SK-N-SH (cell line): ENCODE results near the gene MTHFD2L. TPM values are rescaled to one million over a fixed set of nuclear protein-coding genes. Genes with fewer than 3 reads are reported as not detected.

Source experiments
- CTCF ChIA-PET: fragments of 300-600, 350-600 bp; formaldehyde crosslinking; extraction: SDS; loops from one replicate; lab custom pipeline; 2021; lab: Yijun Ruan, JAX
- POLR2A ChIA-PET: fragments of 350-600 bp; sonication (Branson Sonifier 250); formaldehyde crosslinking; extraction: SDS; loops from one replicate; lab custom pipeline; 2020; ENCODE audit warnings: antibody characterized with exemption, inconsistent platforms; lab: Yijun Ruan, JAX
- DNase-seq: peaks from one replicate; pipeline ENCODE4 v3.0.0; 2012
- H2AFZ ChIP-seq: fragments of 200-600 bp; sonication (generic); 2 replicates; pipeline ENCODE4 v1.8.1; 2016; ENCODE audit warnings: antibody characterized with exemption, mild to moderate bottlenecking, low read depth
- H3F3A ChIP-seq: fragments of 200-600 bp; sonication (generic); replicated peaks from 2 replicates; pipeline ENCODE3; 2016; ENCODE audit warnings: antibody characterized with exemption, mild to moderate bottlenecking; ENCODE audit not compliant: insufficient read depth
- H3K27ac ChIP-seq, 2 experiments: fragments of 200-500 bp in 1 of 2; fragments of 200-600 bp in 1 of 2; sonication (Bioruptor generic) in 1 of 2; sonication (generic), shearing (Covaris generic) in 1 of 2; 2 replicates each; pipeline versions ENCODE4 v1.5.1 to v1.6.1; 2014 to 2016; ENCODE audit warnings: low read depth in 2 of 2, inconsistent platforms in 1 of 2, low read length in 1 of 2, mild to moderate bottlenecking in 1 of 2, mixed read lengths in 1 of 2
- H3K27me3 ChIP-seq: fragments of 200-600 bp; sonication (generic), shearing (Covaris generic); 2 replicates; pipeline ENCODE4 v1.6.1; 2016; ENCODE audit warnings: mixed run types; ENCODE audit not compliant: insufficient read depth
- H3K36me3 ChIP-seq, 2 experiments: fragments of 200-500 bp in 1 of 2; fragments of 200-600 bp in 1 of 2; sonication (Bioruptor generic) in 1 of 2; sonication (generic) in 1 of 2; replicated peaks in 1 of 2; 2 replicates each; pipeline versions ENCODE3 to v1.5.1; 2014 to 2016; ENCODE audit warnings: low read length in 1 of 2, mild to moderate bottlenecking in 1 of 2; ENCODE audit not compliant: insufficient read depth in 2 of 2, control insufficient read depth in 1 of 2
- H3K4me1 ChIP-seq, 2 experiments: fragments of 200-500 bp in 1 of 2; fragments of 200-600 bp in 1 of 2; sonication (Bioruptor generic) in 1 of 2; sonication (generic), shearing (Covaris generic) in 1 of 2; 2 replicates each; pipeline versions ENCODE4 v1.5.1 to v1.6.1; 2014 to 2016; ENCODE audit warnings: low read depth in 1 of 2, low read length in 1 of 2, mixed run types in 1 of 2; ENCODE audit not compliant: insufficient read depth in 2 of 2, control insufficient read depth in 1 of 2
- H3K4me2 ChIP-seq: fragments of 200-600 bp; sonication (generic), shearing (Covaris generic); 2 replicates; pipeline ENCODE4 v1.6.1; 2017; ENCODE audit warnings: mixed run types
- H3K4me3 ChIP-seq, 2 experiments: fragments of 200-500 bp in 1 of 2; fragments of 200-600 bp in 1 of 2; sonication (Bioruptor generic) in 1 of 2; sonication (generic), shearing (Covaris generic) in 1 of 2; 2 replicates each; pipeline versions ENCODE4 v1.5.1 to v1.8.1; 2014 to 2016; ENCODE audit warnings: low read depth in 2 of 2, inconsistent platforms in 1 of 2, low read length in 1 of 2, mild to moderate bottlenecking in 1 of 2, mixed read lengths in 1 of 2, moderate library complexity in 1 of 2
- H3K79me2 ChIP-seq: fragments of 200-600 bp; sonication (generic); 2 replicates; pipeline ENCODE4 v1.8.1; 2017; ENCODE audit warnings: mild to moderate bottlenecking; ENCODE audit not compliant: insufficient read depth
- H3K9ac ChIP-seq: fragments of 200-600 bp; sonication (generic); 2 replicates; pipeline ENCODE4 v1.6.1; 2017; ENCODE audit warnings: mixed run types
- H3K9me2 ChIP-seq: fragments of 200-600 bp; sonication (generic); 2 replicates; pipeline ENCODE4 v1.6.1; 2017; ENCODE audit warnings: mixed run types
- H3K9me3 ChIP-seq: fragments of 200-600 bp; sonication (generic); 2 replicates; pipeline ENCODE4 v1.6.1; 2017; ENCODE audit warnings: mixed run types, mild to moderate bottlenecking, moderate library complexity
- H4K20me1 ChIP-seq: fragments of 200-600 bp; sonication (generic); 2 replicates; pipeline ENCODE4 v1.6.1; 2017; ENCODE audit warnings: mild to moderate bottlenecking, mixed run types; ENCODE audit not compliant: insufficient read depth
- ELF1 ChIP-seq: IDR thresholded peaks from 2 replicates; pipeline ENCODE4 v1.4.0; 2012
- FOSL2 ChIP-seq: IDR thresholded peaks from 2 replicates; pipeline ENCODE4 v1.4.0; 2012; ENCODE audit warnings: low read depth, mild to moderate bottlenecking, moderate library complexity, borderline replicate concordance
- FOXM1 ChIP-seq: IDR thresholded peaks from 2 replicates; pipeline ENCODE4 v1.4.0; 2012; ENCODE audit warnings: low read depth, mild to moderate bottlenecking
- GABPA ChIP-seq: IDR thresholded peaks from 2 replicates; pipeline ENCODE4 v1.4.0; 2012; ENCODE audit warnings: low read depth, mild to moderate bottlenecking
- IRF3 ChIP-seq: fragments of 150-350 bp; IDR thresholded peaks from 2 replicates; pipeline ENCODE4 v1.6.1; 2016; ENCODE audit warnings: mild to moderate bottlenecking, low read depth, low read length
- JUND ChIP-seq: IDR thresholded peaks from 2 replicates; pipeline ENCODE4 v1.4.0; 2012
- MEF2A ChIP-seq: IDR thresholded peaks from 2 replicates; pipeline ENCODE4 v1.4.0; 2012; ENCODE audit warnings: low read depth, borderline replicate concordance
- NFIC ChIP-seq: IDR thresholded peaks from 2 replicates; pipeline ENCODE4 v1.4.0; 2012; ENCODE audit warnings: borderline replicate concordance
- NRF1 ChIP-seq: IDR thresholded peaks from 2 replicates; pipeline ENCODE4 v1.6.1; 2012; ENCODE audit warnings: low read depth, mild to moderate bottlenecking, low read length
- PBX3 ChIP-seq: IDR thresholded peaks from 2 replicates; pipeline ENCODE4; 2012
- POLR2AphosphoS5 ChIP-seq: IDR thresholded peaks from 2 replicates; pipeline ENCODE4 v1.6.1; 2012; ENCODE audit warnings: low read depth, low read length
- RAD21 ChIP-seq: IDR thresholded peaks from 2 replicates; pipeline ENCODE4 v1.6.1; 2012; ENCODE audit warnings: mild to moderate bottlenecking, low read length
- SIN3A ChIP-seq: IDR thresholded peaks from 2 replicates; pipeline ENCODE4 v1.6.1; 2012; ENCODE audit warnings: low read depth, mild to moderate bottlenecking, low read length, moderate library complexity, borderline replicate concordance
- SMC3 ChIP-seq: IDR thresholded peaks from 2 replicates; pipeline ENCODE4 v1.6.1; 2012; ENCODE audit warnings: low read depth, low read length, improper control_type of control experiment
- TCF12 ChIP-seq: IDR thresholded peaks from 2 replicates; pipeline ENCODE4 v1.4.0; 2012
- TEAD4 ChIP-seq: IDR thresholded peaks from 2 replicates; pipeline ENCODE4 v1.4.0; 2012; ENCODE audit warnings: mild to moderate bottlenecking, borderline replicate concordance; ENCODE audit not compliant: insufficient read depth
- USF2 ChIP-seq: fragments of 150-350 bp; IDR thresholded peaks from 2 replicates; pipeline ENCODE4 v1.6.1; 2017; ENCODE audit warnings: antibody characterized with exemption, low read length, low read depth, borderline replicate concordance
- ZBTB33 ChIP-seq: IDR thresholded peaks from 2 replicates; pipeline ENCODE4 v1.4.0; 2012; ENCODE audit warnings: low read depth, borderline replicate concordance
- WGBS: methylation state at CpG from one replicate; pipeline ENCODE4 v1.1.6; 2017; ENCODE audit warnings: low lambda C conversion rate; 5-methylcytosine and 5-hydroxymethylcytosine counted together
- polyA plus RNA-seq, 3 experiments: library from polyadenylated mRNA; depleted of rRNA; stranded (reverse); fragments of >200 nt; gene quantifications; 2 replicates each; pipeline ENCODE4 v1.2.3, GENCODE V29; 2012
- TF ChIP-seq, protein P1 (sequence below): IDR thresholded peaks from 2 replicates; pipeline ENCODE4 v1.4.0; 2012; ENCODE audit warnings: low read depth
- TF ChIP-seq, protein P2 (sequence below): IDR thresholded peaks from 2 replicates; pipeline ENCODE4 v1.4.0; 2012; ENCODE audit warnings: low read depth, borderline replicate concordance

Gene MTHFD2L
- polyA plus RNA-seq, 1 of the 3 experiments (the other 2 are of a cell fraction): 4.8 TPM

DNA sequence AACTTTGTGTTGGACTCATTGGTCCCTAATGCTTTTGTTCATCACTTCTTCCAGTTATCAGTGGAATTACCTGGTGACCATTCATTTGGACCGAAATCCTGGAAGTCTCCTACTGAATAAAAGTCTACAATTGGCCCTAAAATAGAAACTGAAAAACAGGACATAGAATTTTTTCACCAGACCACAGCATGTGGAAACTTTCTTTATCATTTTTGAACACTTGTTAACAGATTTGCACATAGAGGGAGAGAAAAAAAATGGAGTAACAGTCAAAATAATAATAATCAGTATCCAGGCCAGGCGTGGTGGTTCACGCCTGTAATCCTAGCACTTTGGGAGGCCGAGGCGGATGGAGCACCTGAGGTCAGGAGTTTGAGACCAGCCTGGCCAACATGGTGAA, 157.5 kb downstream of the MTHFD2L start:
- H2AFZ ChIP-seq: no peak overlapping the region
- H3K9ac ChIP-seq: no peak overlapping the region
- TF ChIP-seq JUND: no peak
- TF ChIP-seq PBX3: no peak
- no peak for TF ChIP-seq SMC3
- TF ChIP-seq, protein P1, sequence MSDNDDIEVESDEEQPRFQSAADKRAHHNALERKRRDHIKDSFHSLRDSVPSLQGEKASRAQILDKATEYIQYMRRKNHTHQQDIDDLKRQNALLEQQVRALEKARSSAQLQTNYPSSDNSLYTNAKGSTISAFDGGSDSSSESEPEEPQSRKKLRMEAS: no peak
- TF ChIP-seq FOSL2: no peak
- TF ChIP-seq TEAD4: no peak
- TF ChIP-seq, protein P2, sequence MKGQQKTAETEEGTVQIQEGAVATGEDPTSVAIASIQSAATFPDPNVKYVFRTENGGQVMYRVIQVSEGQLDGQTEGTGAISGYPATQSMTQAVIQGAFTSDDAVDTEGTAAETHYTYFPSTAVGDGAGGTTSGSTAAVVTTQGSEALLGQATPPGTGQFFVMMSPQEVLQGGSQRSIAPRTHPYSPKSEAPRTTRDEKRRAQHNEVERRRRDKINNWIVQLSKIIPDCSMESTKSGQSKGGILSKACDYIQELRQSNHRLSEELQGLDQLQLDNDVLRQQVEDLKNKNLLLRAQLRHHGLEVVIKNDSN: no peak
- no peak for TF ChIP-seq TCF12
- TF ChIP-seq NRF1: no peak
- TF ChIP-seq, all 33 proteins: peak for 0
- Histone ChIP-seq H3K9me3 (no peaks in the 10 kb centered on the region), H3K4me1 (no peaks in the 10 kb centered on the region; a peak in 1 of 4 replicates), H4K20me1 (no peaks in the 10 kb centered on the region), H3K27me3 (peaks cover 10% of the 10 kb centered on the region; the same call in 1 of the 2 replicates), H3K4me2 (no peak overlapping the region), H3K79me2 (no peaks in the 10 kb centered on the region), H3K9me2 (no peaks in the 10 kb centered on the region), H3K36me3 (no peaks in the 10 kb centered on the region), H3K27ac (no peak overlapping the region), H3F3A (no peaks in the 10 kb centered on the region), H3K4me3 (no peak overlapping the region)
- ChIA-PET CTCF (no interaction called here), POLR2A (no interaction called here)
- 24% methylated on average over 5 of the region's 5 CpGs for WGBS
- no peak for DNase-seq

- Histone ChIP-seq H4K20me1 (no peaks in the 10 kb centered on the region), H3K4me1 (no peaks in the 10 kb centered on the region; a peak in 2 of 4 replicates), H3K79me2 (no peaks in the 10 kb centered on the region), H3K9ac (no peak overlapping the region), H3K9me2 (no peaks in the 10 kb centered on the region), H3K36me3 (no peaks in the 10 kb centered on the region), H3K4me3 (no peak overlapping the region), H3K27ac (no peak overlapping the region), H3K4me2 (no peak overlapping the region), H3K9me3 (no peaks in the 10 kb centered on the region), H3K27me3 (peaks cover 10% of the 10 kb centered on the region), H2AFZ (no peak overlapping the region), H3F3A (no peaks in the 10 kb centered on the region)
- no peak for DNase-seq
- 4% methylated on average over 2 of the region's 2 CpGs for WGBS
- CTCF ChIA-PET: interaction anchor here (0.9 to 1.8 kb wide), 2 partner anchors 8 to 88 kb away, joined by 3 to 8 read pairs; no protein-coding TSS in a partner anchor
- POLR2A ChIA-PET: no interaction called here
- TF ChIP-seq USF2 (no peak), ZBTB33 (no peak), POLR2AphosphoS5 (no peak), NRF1 (no peak), TCF12 (no peak), MEF2A (no peak), ELF1 (no peak), NFIC (no peak), SIN3A (no peak), SMC3 (no peak), IRF3 (no peak), FOXM1 (no peak), GABPA (no peak), RAD21 (no peak)
- TF ChIP-seq, protein P1: no peak
Observed at GRCh38 chr4:74316397-74316796, 158.5 kb downstream of the MTHFD2L start.
